CD4-positive, alpha-beta T cell treated with Interleukin-21 for 1 hour (primary cell): ENCODE results near the gene RNPC3.
"Not testable (repeated sequence)": the region's sequence is repeated elsewhere in the genome, so short reads cannot be mapped to it uniquely, and the experiment has no call there.

Experiments used
- DNase-seq: peaks from one replicate; pipeline ENCODE4 v3.0.0-alpha.2; 2020

Gene RNPC3

GRCh38 chr1:103561124-103561523 is 35.6 kb downstream of the RNPC3 start:
- DNase-seq = not testable (repeated sequence)

GRCh38 chr1:103561643-103562395 is 36.3 kb downstream of the RNPC3 start:
- no peak for DNase-seq

- DNase-seq = no peak
Measured at GRCh38 chr1:103563056-103563455, 37.6 kb downstream of the RNPC3 start.

- DNase-seq = no peak
Measured at GRCh38 chr1:103569493-103569892, 44.0 kb downstream of the RNPC3 start.

- not testable (repeated sequence) for DNase-seq
Measured at GRCh38 chr1:103571289-103571688, 45.8 kb downstream of the RNPC3 start, which contains the start of gene AMY2B. Gene AMY2B, plus strand, starts transcription at chr1:103571589. Its CDS starts 14 bp downstream, at chr1:103571603.

- DNase-seq = no peak
Measured at GRCh38 chr1:103576065-103576464, 50.6 kb downstream of the RNPC3 start.

GRCh38 chr1:103576784-103577183 is 51.3 kb downstream of the RNPC3 start:
- DNase-seq = not testable (repeated sequence)

GRCh38 chr1:103582464-103582863 is 57.0 kb downstream of the RNPC3 start:
- DNase-seq = no peak

- no peak for DNase-seq
Measured at GRCh38 chr1:103583887-103584286, 58.4 kb downstream of the RNPC3 start.

GRCh38 chr1:103584537-103584936 is 59.0 kb downstream of the RNPC3 start:
- no peak for DNase-seq

GRCh38 chr1:103602740-103603139 is 77.2 kb downstream of the RNPC3 start:
- not testable (repeated sequence) for DNase-seq
